AG20443 (cell line): ENCODE measurements around the gene TM2D1.

Experiments used
- DNase-seq: peaks from one replicate; pipeline ENCODE4 v3.0.0; 2012; ENCODE audit warnings: low spot score, mixed read lengths

Gene TM2D1

GRCh38 chr1:61644303-61644702 lies 80.6 kb downstream of the TM2D1 start:
- DNase-seq: no peak

GRCh38 chr1:61642475-61643232 lies 82.3 kb downstream of the TM2D1 start:
- DNase-seq: no peak

- peak; percentile 91 for DNase-seq
Measured at GRCh38 chr1:61641578-61642336, 83.2 kb downstream of the TM2D1 start.

- DNase-seq: no peak
Measured at GRCh38 chr1:61640531-61641530, 84.1 kb downstream of the TM2D1 start.

DNA sequence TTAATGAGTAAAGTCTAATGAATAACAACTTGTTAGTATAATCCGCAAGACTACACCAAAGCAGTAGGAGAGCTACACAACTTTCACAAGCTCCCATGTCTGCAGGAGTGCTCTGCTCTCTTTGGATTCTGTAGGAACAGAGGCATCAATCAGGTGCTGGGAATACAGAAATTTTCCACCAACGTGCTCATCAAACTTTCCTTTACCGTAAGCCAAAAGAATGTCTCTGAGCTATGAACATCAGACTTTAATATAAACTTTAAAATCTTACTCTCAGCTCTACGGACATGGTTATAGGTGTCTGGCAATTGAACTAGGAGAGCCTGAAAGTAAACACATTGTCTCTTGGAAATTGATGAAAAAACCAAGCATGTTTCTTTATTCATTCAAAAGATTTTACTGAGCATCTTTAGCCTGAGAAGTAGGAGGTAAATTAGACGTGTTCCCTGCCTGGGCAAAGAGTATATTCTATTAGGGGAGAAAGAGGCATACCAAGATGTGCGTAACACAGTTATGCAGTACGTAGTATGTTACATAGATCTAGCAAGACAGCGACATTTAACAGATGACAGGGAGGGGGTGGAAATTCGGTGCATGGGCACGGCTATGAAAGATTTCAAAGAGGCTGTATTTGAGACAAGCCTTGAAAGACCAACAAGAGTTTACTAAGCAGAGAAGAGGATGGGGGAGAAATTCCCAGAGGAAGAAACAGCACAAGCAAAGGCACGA lies 85.2 kb downstream of the TM2D1 start:
- no peak for DNase-seq

DNA sequence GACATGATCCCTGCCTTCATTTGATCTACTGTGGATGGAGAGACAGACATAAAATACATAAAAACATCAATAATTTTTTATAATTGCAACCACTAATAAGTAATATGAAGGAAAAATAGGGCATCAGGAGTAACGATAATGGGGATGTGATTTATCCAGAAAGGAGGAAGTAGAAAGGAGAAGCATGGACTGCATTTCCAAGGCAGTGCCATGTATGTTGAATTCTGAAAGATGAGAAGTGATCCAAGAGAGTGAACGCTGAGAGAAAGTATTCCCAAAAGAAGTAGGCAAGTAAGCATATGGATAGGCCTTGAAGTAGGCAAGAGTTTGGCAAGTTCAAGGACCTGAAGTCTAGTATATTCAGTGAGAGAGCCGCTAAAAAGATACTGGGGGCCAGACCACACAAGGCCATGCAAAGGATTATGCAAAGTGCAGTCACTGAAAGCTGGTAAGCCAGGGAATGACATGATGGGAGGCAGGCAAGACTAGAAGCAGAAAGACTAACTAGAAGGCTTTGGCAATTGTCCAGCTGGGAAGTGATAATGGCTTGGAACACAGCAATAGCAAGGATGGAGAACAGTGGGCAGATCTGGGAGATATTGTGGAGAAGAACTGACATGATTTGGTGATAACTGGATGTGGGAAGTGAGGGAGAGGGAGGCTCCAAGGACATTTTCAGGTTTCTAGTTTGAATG lies 85.9 kb downstream of the TM2D1 start:
- no peak for DNase-seq

DNA sequence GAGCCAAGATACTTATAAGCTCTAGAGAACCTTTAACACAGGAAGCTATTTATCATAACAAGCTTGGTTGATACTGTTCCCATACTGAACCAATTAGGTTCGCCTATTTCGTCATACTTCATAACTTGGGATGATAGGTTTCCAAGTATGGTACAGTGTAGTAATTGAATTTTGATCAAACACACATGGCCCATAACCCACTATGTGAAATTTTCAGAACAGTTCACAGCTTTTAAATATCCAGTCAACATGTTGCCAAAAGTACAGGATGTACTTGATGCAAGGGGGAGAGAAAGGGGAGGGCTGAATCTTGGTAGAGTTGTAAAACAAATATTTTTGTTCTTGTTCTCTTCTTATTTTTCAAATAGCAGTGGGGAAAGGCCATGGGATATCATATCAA lies 86.6 kb downstream of the TM2D1 start:
- peak; percentile 47 for DNase-seq

GRCh38 chr1:61637470-61637869 lies 87.5 kb downstream of the TM2D1 start:
- no peak for DNase-seq

DNA sequence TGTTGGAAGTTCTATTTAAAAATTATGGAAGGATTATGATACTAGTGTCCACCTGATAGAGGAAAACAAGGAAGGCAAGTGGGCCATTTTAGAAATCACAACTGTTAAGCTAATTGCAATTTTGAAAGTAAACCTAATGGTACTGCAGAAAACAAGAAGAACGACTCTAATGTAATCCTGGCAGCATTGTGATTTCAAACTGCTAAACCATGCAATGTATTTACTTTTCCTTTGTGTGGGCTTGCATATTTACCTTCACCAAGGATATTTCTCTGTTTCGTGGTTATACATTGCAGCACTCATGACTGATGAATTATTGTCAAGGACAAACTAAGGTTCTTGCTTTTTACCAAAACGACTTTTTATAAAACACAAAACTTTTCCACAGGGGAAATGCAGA lies 88.1 kb downstream of the TM2D1 start:
- DNase-seq: no peak

GRCh38 chr1:61636376-61636775 lies 88.6 kb downstream of the TM2D1 start:
- DNase-seq: no peak

DNA sequence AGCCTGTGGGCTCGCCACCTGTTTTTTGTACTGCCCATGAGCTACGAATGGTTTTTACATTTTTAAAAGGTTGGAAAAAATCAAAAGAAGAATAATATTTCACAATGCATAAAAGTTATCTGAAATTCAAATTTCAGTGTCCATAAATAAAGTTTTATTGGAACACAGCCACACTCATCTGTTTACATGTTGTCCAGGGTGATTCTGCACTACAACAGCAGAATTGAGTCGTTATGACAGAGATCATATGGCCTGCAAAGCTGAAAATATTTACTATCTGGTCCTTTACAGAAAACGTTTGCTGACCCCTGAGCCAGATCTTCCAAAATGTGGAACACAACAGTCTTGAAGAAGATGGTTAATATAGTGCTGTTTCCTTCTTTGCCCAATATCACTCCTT lies 89.4 kb downstream of the TM2D1 start:
- DNase-seq: no peak

DNA sequence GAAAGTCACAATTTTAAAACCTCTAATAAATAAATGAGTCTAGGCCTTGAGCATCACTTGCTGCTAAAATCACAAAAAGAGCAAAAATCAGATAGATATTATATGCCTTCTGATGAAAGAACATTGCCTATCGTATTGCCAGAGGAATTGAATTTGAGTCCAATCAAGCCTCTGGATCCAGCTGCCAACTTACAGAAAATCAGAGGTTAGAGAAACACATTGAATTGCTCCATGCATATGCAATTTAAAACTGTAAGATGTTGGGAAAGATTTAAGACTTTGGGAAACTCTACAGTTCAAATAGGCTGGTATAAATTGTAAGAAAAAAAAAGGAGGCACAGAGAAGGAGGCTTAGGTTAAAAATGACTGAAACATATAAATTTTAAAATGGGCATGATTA lies 93.5 kb downstream of the TM2D1 start:
- no peak for DNase-seq
